Measurements from ENCODE around the gene UGT1A7.
"Not testable (repeated sequence)": the region's sequence is repeated elsewhere in the genome, so short reads cannot be mapped to it uniquely, and the experiment has no call there.

Gene UGT1A7

GRCh38 chr2:233714121-233714520, 32.4 kb downstream of the UGT1A7 start:
- DNase-seq = no peak

- no peak for DNase-seq
Observed at GRCh38 chr2:233718552-233718951, 36.9 kb downstream of the UGT1A7 start, which contains the start of gene UGT1A4. TSS of gene UGT1A4 (plus strand) at chr2:233718736. CDS start at chr2:233718821, 85 bp downstream.

- no peak for DNase-seq
Observed at GRCh38 chr2:233728723-233729301, 47.1 kb downstream of the UGT1A7 start, which contains the start of gene UGT1A3. TSS of gene UGT1A3 (plus strand) at chr2:233729042. CDS start at chr2:233729127, 85 bp downstream.

GRCh38 chr2:233736868-233737653, 55.4 kb downstream of the UGT1A7 start:
- DNase-seq = not testable (repeated sequence)

GRCh38 chr2:233740870-233741269, 59.2 kb downstream of the UGT1A7 start:
- no peak for DNase-seq

- DNase-seq = no peak
Observed at GRCh38 chr2:233743464-233744259, 62.0 kb downstream of the UGT1A7 start.

- DNase-seq = no peak
Observed at GRCh38 chr2:233745073-233745755, 63.5 kb downstream of the UGT1A7 start.

GRCh38 chr2:233745838-233746237, 64.1 kb downstream of the UGT1A7 start:
- DNase-seq = not testable (repeated sequence)

GRCh38 chr2:233746475-233747282, 65.0 kb downstream of the UGT1A7 start:
- no peak for DNase-seq

- DNase-seq = no peak
Observed at GRCh38 chr2:233747283-233747544, 65.5 kb downstream of the UGT1A7 start.

GRCh38 chr2:233750689-233751088, 69.0 kb downstream of the UGT1A7 start:
- not testable (repeated sequence) for DNase-seq

- DNase-seq = not testable (repeated sequence)
Observed at GRCh38 chr2:233751212-233752009, 69.7 kb downstream of the UGT1A7 start.

GRCh38 chr2:233754872-233755611, 73.3 kb downstream of the UGT1A7 start:
- DNase-seq = no peak

GRCh38 chr2:233756429-233757081, 74.9 kb downstream of the UGT1A7 start:
- no peak for DNase-seq

- no peak for DNase-seq
Observed at GRCh38 chr2:233758141-233758540, 76.4 kb downstream of the UGT1A7 start.

- no peak for DNase-seq
Observed at GRCh38 chr2:233758849-233759248, 77.1 kb downstream of the UGT1A7 start.

- no peak for DNase-seq
Observed at GRCh38 chr2:233760043-233760442, 78.3 kb downstream of the UGT1A7 start, which contains the start of gene UGT1A1. TSS of gene UGT1A1 (plus strand) at chr2:233760270. CDS start at chr2:233760288, 18 bp downstream.

- no peak for DNase-seq
Observed at GRCh38 chr2:233761040-233761769, 79.5 kb downstream of the UGT1A7 start.

GRCh38 chr2:233764264-233764663, 82.6 kb downstream of the UGT1A7 start:
- no peak for DNase-seq
